Bronchial epithelial cell (primary cell): Measurements from ENCODE around the gene SELENON. TPM values are rescaled to one million over a fixed set of nuclear protein-coding genes. Genes with fewer than 3 reads are reported as not detected.
"Not testable (repeated sequence)": the region's sequence is repeated elsewhere in the genome, so short reads cannot be mapped to it uniquely, and the experiment has no call there.

Experiments
- DNase-seq: peaks from one replicate; pipeline ENCODE4 v3.0.0-alpha.2; 2010; ENCODE audit warnings: low read depth
- FAIRE-seq: peaks from 2 replicates; lab custom pipeline; 2011; peaks lifted over from hg19 to GRCh38; lab: Jason Lieb, UNC
- H3K27me3 ChIP-seq: 2 replicates; pipeline ENCODE4 v1.5.1; 2011; ENCODE audit warnings: low read length; ENCODE audit not compliant: control insufficient read depth, insufficient read depth
- H3K36me3 ChIP-seq: 2 replicates; pipeline ENCODE4 v1.5.1; 2011; ENCODE audit warnings: low read length; ENCODE audit not compliant: control insufficient read depth, insufficient read depth
- H3K4me3 ChIP-seq: 2 replicates; pipeline ENCODE4 v1.5.1; 2011; ENCODE audit warnings: mild to moderate bottlenecking, low read depth, low read length, control low read depth
- CTCF ChIP-seq: IDR thresholded peaks from 2 replicates; pipeline ENCODE4 v1.5.1; 2011; ENCODE audit warnings: mild to moderate bottlenecking, moderate library complexity, low read length, control low read depth, inconsistent platforms; ENCODE audit not compliant: insufficient read depth, severe bottlenecking
- total RNA-seq: library from RNA; depleted of rRNA; stranded (reverse); fragments of >200 nt; gene quantifications from 2 replicates; pipeline ENCODE4 v1.2.1, GENCODE V29; 2014

The SELENON gene
- total RNA-seq, 1 donor from 2014 or later = 3.4 TPM

- DNase-seq (peak; percentile 52), FAIRE-seq (no peak)
- Histone ChIP-seq H3K27me3 (no peaks in the 10 kb centered on the region), H3K4me3 (no peak overlapping the region), H3K36me3 (peaks cover 1% of the 10 kb centered on the region)
- peak; percentile 60 for TF ChIP-seq CTCF
Measured at GRCh38 chr1:25837262-25837875, 37.4 kb downstream of the SELENON start.

DNA sequence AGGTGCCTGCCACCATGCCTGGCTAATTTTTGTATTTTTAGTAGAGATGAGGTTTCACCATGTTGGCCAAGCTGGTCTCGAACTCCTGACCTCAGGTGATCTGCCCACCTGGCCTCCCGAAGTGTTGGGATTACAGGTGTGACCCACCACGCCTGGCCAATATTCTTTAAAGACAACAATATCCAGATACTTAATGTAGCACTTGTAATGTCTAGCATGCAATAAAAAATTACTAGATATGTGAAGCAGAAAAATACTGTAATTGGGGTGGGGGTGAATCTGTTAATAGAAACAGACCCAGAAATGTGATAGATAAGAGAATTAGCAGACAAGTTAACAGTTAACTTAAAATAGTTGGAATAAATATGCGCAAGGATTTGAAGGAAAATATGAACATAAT, 39.8 kb downstream of the SELENON start:
- not testable (repeated sequence) for DNase-seq, H3K27me3 ChIP-seq, H3K36me3 ChIP-seq, H3K4me3 ChIP-seq, FAIRE-seq

GRCh38 chr1:25843483-25843882, 43.5 kb downstream of the SELENON start:
- Histone ChIP-seq H3K27me3 (no peaks in the 10 kb centered on the region), H3K4me3 (no peak overlapping the region), H3K36me3 (peaks cover 1% of the 10 kb centered on the region)
- DNase-seq = no peak
- no peak for FAIRE-seq
- TF ChIP-seq CTCF = no peak

DNA sequence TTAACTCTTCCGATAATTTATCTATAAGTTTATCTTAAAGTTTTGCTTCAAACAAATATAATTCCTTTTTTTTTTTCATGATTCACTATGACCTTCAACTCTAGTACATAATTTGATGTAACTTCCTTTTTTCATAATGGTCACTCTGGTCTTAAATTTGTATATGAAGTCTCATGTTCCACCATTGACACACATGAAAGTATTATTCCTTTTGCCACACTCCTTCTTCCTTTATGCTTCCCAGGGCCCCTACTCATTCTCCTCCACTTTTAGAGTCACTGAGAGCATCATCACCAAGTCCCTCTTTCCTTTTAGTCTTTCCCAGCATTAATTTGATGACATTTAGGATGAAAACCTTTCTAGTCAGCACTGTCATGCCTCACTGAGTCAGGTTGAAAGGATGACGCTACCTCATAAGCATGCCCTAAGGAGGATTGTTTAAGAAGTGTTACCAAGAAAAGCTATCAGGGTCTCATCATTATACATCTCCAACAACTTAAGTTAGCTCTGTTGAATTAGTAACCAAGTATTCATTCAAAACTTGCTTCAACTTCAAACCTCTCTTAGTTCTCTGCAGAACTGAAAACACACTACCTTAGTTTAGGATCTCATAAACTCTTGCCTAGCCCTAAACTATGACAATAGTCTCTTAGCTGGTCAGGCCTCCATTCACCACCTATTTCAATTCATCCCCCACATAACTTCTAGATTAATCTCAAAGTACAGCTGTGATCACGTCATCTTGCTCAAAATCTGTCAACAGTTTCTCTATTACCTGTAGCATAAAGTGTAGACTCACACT, 44.7 kb downstream of the SELENON start:
- Histone ChIP-seq H3K4me3 (no peak overlapping the region), H3K27me3 (no peaks in the 10 kb centered on the region), H3K36me3 (no peaks in the 10 kb centered on the region)
- FAIRE-seq (no peak), DNase-seq (no peak)
- no peak for TF ChIP-seq CTCF

DNA sequence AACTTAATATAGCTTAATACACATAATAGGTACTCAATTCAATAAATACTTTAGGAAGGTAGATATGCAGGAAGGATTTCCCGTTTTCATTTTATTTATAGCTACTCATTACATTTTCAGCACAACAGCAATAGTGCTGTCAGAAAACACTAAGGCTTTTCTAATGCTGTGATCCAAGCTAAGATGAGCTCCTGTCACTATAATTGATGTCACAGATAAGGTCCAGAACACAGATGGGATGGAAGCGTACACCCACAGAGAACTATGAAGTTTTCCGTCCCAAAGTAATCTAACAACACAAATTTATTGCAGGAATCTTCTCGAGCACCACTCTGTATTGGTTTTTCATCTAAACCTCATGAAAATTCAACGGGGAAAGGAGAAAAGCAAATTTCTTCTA, 45.7 kb downstream of the SELENON start:
- Histone ChIP-seq H3K4me3 (no peak overlapping the region), H3K27me3 (no peaks in the 10 kb centered on the region), H3K36me3 (no peaks in the 10 kb centered on the region)
- DNase-seq = no peak
- TF ChIP-seq CTCF = no peak
- no peak for FAIRE-seq

DNA sequence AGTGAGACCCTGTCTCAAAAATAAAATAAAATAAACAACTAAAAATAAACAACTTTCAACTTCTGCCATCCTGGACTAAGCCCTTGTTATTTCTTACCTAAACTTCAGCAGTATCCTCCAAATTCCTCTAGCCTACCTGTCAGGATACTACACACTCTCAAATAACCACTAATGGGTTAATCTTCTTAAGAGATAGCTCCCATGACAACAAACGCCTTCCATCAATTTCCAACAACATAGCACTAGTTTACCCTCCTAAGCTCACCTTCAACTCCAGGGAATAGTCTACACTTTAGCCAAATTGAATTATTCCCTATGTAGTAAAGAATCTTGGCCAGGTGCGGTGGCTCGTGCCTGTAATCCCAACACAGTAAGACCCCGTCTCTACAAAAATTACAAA, 47.9 kb downstream of the SELENON start:
- no peaks in the 10 kb centered on the region for H3K36me3 ChIP-seq
- no peaks in the 10 kb centered on the region for H3K27me3 ChIP-seq
- TF ChIP-seq CTCF = no peak
- no peak for DNase-seq
- no peak overlapping the region for H3K4me3 ChIP-seq
- no peak for FAIRE-seq
